GM12878 (cell line): ENCODE measurements around the gene CRYGA.

Experiments
- ATF7 ChIP-seq: fragments of 450-650 bp; IDR thresholded peaks from 2 replicates; pipeline ENCODE4 v1.6.1; 2016; ENCODE audit warnings: low read depth, mild to moderate bottlenecking
- CTCF ChIP-seq, 3 experiments: IDR thresholded peaks in 2 of 3; conservative IDR thresholded peaks in 1 of 3; 2 replicates each; pipeline ENCODE4 v1.5.1; 2011; ENCODE audit warnings: low read depth in 3 of 3, low read length in 3 of 3, mild to moderate bottlenecking in 3 of 3, control low read depth in 2 of 3, moderate library complexity in 2 of 3, inconsistent platforms in 1 of 3, mixed read lengths in 1 of 3; ENCODE audit not compliant: control insufficient read depth in 2 of 3, insufficient read depth in 1 of 3; ENCODE audit errors: extremely low read depth in 1 of 3
- EZH2 ChIP-seq: IDR thresholded peaks from 2 replicates; pipeline ENCODE4 v1.6.1; 2012; ENCODE audit warnings: low read depth, mild to moderate bottlenecking, control low read depth, inconsistent platforms, low read length, borderline replicate concordance; ENCODE audit not compliant: control insufficient read depth
- FOXM1 ChIP-seq: IDR thresholded peaks from 2 replicates; pipeline ENCODE4 v1.6.1; 2012; ENCODE audit warnings: low read depth, mild to moderate bottlenecking, inconsistent platforms, low read length, moderate library complexity
- GATAD2B ChIP-seq: fragments of 450-650 bp; conservative IDR thresholded peaks from 2 replicates; pipeline ENCODE4 v1.6.1; 2017; ENCODE audit warnings: low read depth, mild to moderate bottlenecking, moderate library complexity
- HDAC2 ChIP-seq: fragments of 200-600 bp; sonication (generic); IDR thresholded peaks from 2 replicates; pipeline ENCODE4 v1.6.1; 2017
- POLR2AphosphoS5 ChIP-seq: IDR thresholded peaks from 2 replicates; pipeline ENCODE4 v1.6.1; 2011; ENCODE audit warnings: mild to moderate bottlenecking, low read length, inconsistent platforms
- POU2F2 ChIP-seq: IDR thresholded peaks from 3 replicates; pipeline ENCODE4 v1.6.1; 2011; ENCODE audit warnings: low read depth, mild to moderate bottlenecking, low read length, borderline replicate concordance
- RELA ChIP-seq: fragments of 450-650 bp; IDR thresholded peaks from 2 replicates; pipeline ENCODE4 v1.8.0; 2014; ENCODE audit warnings: borderline replicate concordance; ENCODE audit not compliant: partially characterized antibody
- STAT3 ChIP-seq: IDR thresholded peaks from 2 replicates; pipeline ENCODE4 v1.6.1; 2011; ENCODE audit warnings: low read depth, low read length, improper control_type of control experiment
- TF ChIP-seq, protein P1 (sequence below): IDR thresholded peaks from 2 replicates; pipeline ENCODE4 v1.6.1; 2012; ENCODE audit warnings: low read depth, low read length, improper control_type of control experiment

DNA sequence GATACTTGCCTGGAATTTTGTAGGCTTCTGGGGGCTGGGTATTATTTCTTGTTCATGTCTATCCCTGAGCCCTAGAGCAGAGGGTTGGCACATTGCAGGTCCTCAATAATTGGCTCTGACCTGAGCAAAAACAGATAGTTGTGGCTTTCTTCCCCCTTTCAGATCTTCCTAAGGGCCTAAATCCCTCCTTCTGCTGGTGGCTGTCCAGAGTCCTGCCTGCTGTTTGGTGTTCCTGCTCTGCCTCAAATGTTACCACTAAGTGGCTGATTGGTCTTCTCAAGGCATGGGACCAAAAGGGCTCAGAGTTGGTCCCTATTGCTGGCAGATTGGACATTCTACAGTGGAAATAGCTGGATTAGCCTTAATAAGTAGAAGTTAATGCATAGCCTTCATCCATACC is 16.4 kb downstream of the CRYGA start:
- TF ChIP-seq CTCF (IDR thresholded peaks at IDR 0.05 in 2 of 3, conservative IDR thresholded peaks at IDR 0.05 in 1 of 3; ENCODE audit: control insufficient read depth in 2 of 3, extremely low read depth in 1 of 3, insufficient read depth in 1 of 3, low read depth in 3 of 3, low read length in 3 of 3) (no peak), EZH2 (no peak), FOXM1 (no peak), STAT3 (no peak), GATAD2B (no peak), ATF7 (no peak), POLR2AphosphoS5 (no peak), RELA (no peak), POU2F2 (no peak), HDAC2 (no peak)
- TF ChIP-seq, protein P1, sequence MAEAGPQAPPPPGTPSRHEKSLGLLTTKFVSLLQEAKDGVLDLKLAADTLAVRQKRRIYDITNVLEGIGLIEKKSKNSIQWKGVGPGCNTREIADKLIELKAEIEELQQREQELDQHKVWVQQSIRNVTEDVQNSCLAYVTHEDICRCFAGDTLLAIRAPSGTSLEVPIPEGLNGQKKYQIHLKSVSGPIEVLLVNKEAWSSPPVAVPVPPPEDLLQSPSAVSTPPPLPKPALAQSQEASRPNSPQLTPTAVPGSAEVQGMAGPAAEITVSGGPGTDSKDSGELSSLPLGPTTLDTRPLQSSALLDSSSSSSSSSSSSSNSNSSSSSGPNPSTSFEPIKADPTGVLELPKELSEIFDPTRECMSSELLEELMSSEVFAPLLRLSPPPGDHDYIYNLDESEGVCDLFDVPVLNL: no peak
